HG02973 (cell line): Measurements from ENCODE around the gene ENGASE.
"Not testable (repeated sequence)": the region's sequence is repeated elsewhere in the genome, so short reads cannot be mapped to it uniquely, and the experiment has no call there.

Source experiments
- ATAC-seq: cut with Tn5 transposase; IDR thresholded peaks from one replicate; pipeline ENCODE4 v1.9.1; 2021; ENCODE audit warnings: moderate library complexity; ENCODE audit not compliant: unreplicated experiment

The ENGASE gene

GRCh38 chr17:79074649-79075445 is at the start of gene ENGASE:
Gene ENGASE (plus strand): TSS chr17:79074824. CDS start chr17:79074945, 121 bp downstream.
- peak; percentile 81 for ATAC-seq

- ATAC-seq = no peak
Observed at GRCh38 chr17:79024901-79025737, 49.5 kb upstream of the ENGASE start.

GRCh38 chr17:79026376-79027273 is 48.0 kb upstream of the ENGASE start:
- ATAC-seq = no peak

GRCh38 chr17:79027274-79027924 is 47.2 kb upstream of the ENGASE start:
- no peak for ATAC-seq

- ATAC-seq = no peak
Observed at GRCh38 chr17:79027925-79028491, 46.6 kb upstream of the ENGASE start.

GRCh38 chr17:79028496-79029326 is 45.9 kb upstream of the ENGASE start:
- no peak for ATAC-seq

GRCh38 chr17:79029327-79030009 is 45.2 kb upstream of the ENGASE start:
- no peak for ATAC-seq

- not testable (repeated sequence) for ATAC-seq
Observed at GRCh38 chr17:79030636-79031035, 44.0 kb upstream of the ENGASE start.

- no peak for ATAC-seq
Observed at GRCh38 chr17:79031996-79032875, 42.4 kb upstream of the ENGASE start.

- ATAC-seq = no peak
Observed at GRCh38 chr17:79033046-79033616, 41.5 kb upstream of the ENGASE start.

- no peak for ATAC-seq
Observed at GRCh38 chr17:79033741-79034501, 40.7 kb upstream of the ENGASE start.

GRCh38 chr17:79034931-79035485 is 39.6 kb upstream of the ENGASE start:
- no peak for ATAC-seq

- ATAC-seq = no peak
Observed at GRCh38 chr17:79035686-79036085, 38.9 kb upstream of the ENGASE start.

- ATAC-seq = no peak
Observed at GRCh38 chr17:79036181-79036580, 38.4 kb upstream of the ENGASE start.

GRCh38 chr17:79036596-79036995 is 38.0 kb upstream of the ENGASE start:
- ATAC-seq = no peak

- no peak for ATAC-seq
Observed at GRCh38 chr17:79038545-79039135, 36.0 kb upstream of the ENGASE start.
